ENCODE data around the gene OR5AU1. TPM values are rescaled to one million over a fixed set of nuclear protein-coding genes. Genes with fewer than 3 reads are reported as not detected.

The OR5AU1 gene
- total RNA-seq, 1 experiment from 2014 or later = not detected

GRCh38 chr14:21109377-21110138 is 46.3 kb downstream of the OR5AU1 start:
- CTCF ChIA-PET = interaction anchor here (0.7 to 1.0 kb wide), 2 partner anchors 19 to 41 kb away, joined by 3 read pairs; no protein-coding TSS in a partner anchor
- Histone ChIP-seq H3K9me3 (ENCODE audit: control insufficient read depth in 1 of 2, insufficient read depth in 1 of 2, low read depth in 1 of 2, low read length in 2 of 2) (no peaks in the 10 kb centered on the region), H3K27me3 (ENCODE audit: insufficient read depth, low read length) (no peaks in the 10 kb centered on the region), H4K20me1 (ENCODE audit: insufficient read depth) (no peaks in the 10 kb centered on the region), H3K27ac (ENCODE audit: low read depth, low read length) (no peak overlapping the region), H3K9me2 (ENCODE audit: insufficient read depth) (no peaks in the 10 kb centered on the region), H3K4me3 (replicated peaks in 1 of 2; ENCODE audit: low read depth in 1 of 2, low read length in 2 of 2) (no peak overlapping the region), H3K79me2 (ENCODE audit: insufficient read depth, low read length) (no peaks in the 10 kb centered on the region), H3K4me2 (ENCODE audit: low read length) (no peak overlapping the region), H2AFZ (ENCODE audit: low read depth, low read length, poor library complexity, severe bottlenecking) (no peak overlapping the region), H3K36me3 (ENCODE audit: control insufficient read depth in 1 of 2, insufficient read depth in 2 of 2, low read length in 2 of 2) (no peaks in the 10 kb centered on the region), H3K9ac (ENCODE audit: low read length) (no peak overlapping the region), H3K4me1 (ENCODE audit: control insufficient read depth in 1 of 2, insufficient read depth in 2 of 2, low read length in 2 of 2) (peaks cover 34 to 39% of the 10 kb centered on the region in 2 experiments)
- DNase-seq (ENCODE audit: low read depth, low spot score) (no peak), ATAC-seq (no peak)
- intact Hi-C loops (cut with micrococcal nuclease) = loop anchor here (10.0 kb wide), 1 partner anchor 255 kb away; no protein-coding TSS in a partner anchor
- POLR2A ChIA-PET = no interaction called here
- TF ChIP-seq, protein P1, sequence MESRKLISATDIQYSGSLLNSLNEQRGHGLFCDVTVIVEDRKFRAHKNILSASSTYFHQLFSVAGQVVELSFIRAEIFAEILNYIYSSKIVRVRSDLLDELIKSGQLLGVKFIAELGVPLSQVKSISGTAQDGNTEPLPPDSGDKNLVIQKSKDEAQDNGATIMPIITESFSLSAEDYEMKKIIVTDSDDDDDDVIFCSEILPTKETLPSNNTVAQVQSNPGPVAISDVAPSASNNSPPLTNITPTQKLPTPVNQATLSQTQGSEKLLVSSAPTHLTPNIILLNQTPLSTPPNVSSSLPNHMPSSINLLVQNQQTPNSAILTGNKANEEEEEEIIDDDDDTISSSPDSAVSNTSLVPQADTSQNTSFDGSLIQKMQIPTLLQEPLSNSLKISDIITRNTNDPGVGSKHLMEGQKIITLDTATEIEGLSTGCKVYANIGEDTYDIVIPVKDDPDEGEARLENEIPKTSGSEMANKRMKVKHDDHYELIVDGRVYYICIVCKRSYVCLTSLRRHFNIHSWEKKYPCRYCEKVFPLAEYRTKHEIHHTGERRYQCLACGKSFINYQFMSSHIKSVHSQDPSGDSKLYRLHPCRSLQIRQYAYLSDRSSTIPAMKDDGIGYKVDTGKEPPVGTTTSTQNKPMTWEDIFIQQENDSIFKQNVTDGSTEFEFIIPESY (IDR thresholded peaks at IDR 0.05; ENCODE audit: extremely low read depth, insufficient replicate concordance, low read length) = no peak
- no peak for TF ChIP-seq ZNF274 (IDR thresholded peaks at IDR 0.05; ENCODE audit: low read depth, low read length)
- no peak for TF ChIP-seq POLR2A (IDR thresholded peaks at IDR 0.05; ENCODE audit: borderline replicate concordance, extremely low read depth, insufficient read depth, insufficient read length)
- TF ChIP-seq ELF1 (IDR thresholded peaks at IDR 0.05; ENCODE audit: borderline replicate concordance, low read depth) = no peak
- TF ChIP-seq EZH2phosphoT487 (IDR thresholded peaks at IDR 0.05; ENCODE audit: borderline replicate concordance) = no peak
- TF ChIP-seq TCF7L2 (IDR thresholded peaks at IDR 0.05; ENCODE audit: borderline replicate concordance, extremely low read depth, insufficient read depth, insufficient read length) = no peak
- no peak for TF ChIP-seq YY1 (IDR thresholded peaks at IDR 0.05; ENCODE audit: extremely low read depth, insufficient replicate concordance, low read depth, low read length)
- no peak for TF ChIP-seq RAD21 (IDR thresholded peaks at IDR 0.05; ENCODE audit: low read depth)
- TF ChIP-seq CTCF (IDR thresholded peaks at IDR 0.05 in 2 of 3, conservative IDR thresholded peaks at IDR 0.05 in 1 of 3; ENCODE audit: borderline replicate concordance in 1 of 3, insufficient read depth in 1 of 3, low read depth in 2 of 3, low read length in 2 of 3) = no peak
- TF ChIP-seq SRF (IDR thresholded peaks at IDR 0.05; ENCODE audit: low read depth) = no peak
- no peak for TF ChIP-seq EZH2 (IDR thresholded peaks at IDR 0.05)
- TF ChIP-seq ZFX (IDR thresholded peaks at IDR 0.05) = no peak
- TF ChIP-seq JUND (IDR thresholded peaks at IDR 0.05) = no peak
- no peak for TF ChIP-seq FOSL1 (IDR thresholded peaks at IDR 0.05; ENCODE audit: low read depth)
- no peak for TF ChIP-seq POLR2AphosphoS5 (IDR thresholded peaks at IDR 0.05; ENCODE audit: low read depth, low read length)
- TF ChIP-seq EGR1 (IDR thresholded peaks at IDR 0.05; ENCODE audit: low read depth) = no peak
- TF ChIP-seq SIN3A (IDR thresholded peaks at IDR 0.05; ENCODE audit: low read depth) = no peak
- no peak for TF ChIP-seq CBX3 (IDR thresholded peaks at IDR 0.05; ENCODE audit: low read depth)
- TF ChIP-seq ATF3 (IDR thresholded peaks at IDR 0.05) = no peak
- RAD21 ChIA-PET (ENCODE audit: low non-redundant PET in 1 of 2, low total read pairs in 2 of 2, uncharacterized antibody in 2 of 2, unreplicated experiment in 2 of 2) = no interaction called here
- no TSS peak for BruUV-seq (replicated peaks)

Data from HCT116 (cell line).